K562 (cell line): Measurements from ENCODE around the gene LRRC7. TPM values are rescaled to one million over a fixed set of nuclear protein-coding genes. Genes with fewer than 3 reads are reported as not detected.

ENCODE experiments used
- ATAC-seq: fragments of 200-7000 bp; cut with Tn5 transposase; 3 replicates; pipeline ENCODE4 v1.9.1; 2020; ENCODE audit warnings: moderate library complexity
- BruUV-seq: library from RNA; stranded (reverse); fragments of 400-500 nt; replicated peaks from 2 replicates; lab custom pipeline; 2021; lab: Mats Ljungman, UMichigan
- CTCF ChIA-PET: fragments of 300-600 bp; formaldehyde crosslinking; extraction: SDS; loops from one replicate; lab custom pipeline; 2021; ENCODE audit warnings: low intra/inter-chr PET ratio; lab: Yijun Ruan, JAX
- POLR2A ChIA-PET: fragments of 300-600, 350-650 bp; sonication (Branson Sonifier 250); formaldehyde crosslinking; extraction: SDS; loops from one replicate; lab custom pipeline; 2021; ENCODE audit warnings: antibody characterized with exemption, inconsistent platforms; lab: Yijun Ruan, JAX
- DNase-seq, 4 experiments: peaks; one replicate each; pipeline versions ENCODE4 v3.0.0 to v3.0.0-alpha.2; 2011 to 2018; ENCODE audit warnings: low spot score in 3 of 4, mixed read lengths in 3 of 4; ENCODE audit errors: extremely low read depth in 1 of 4
- FAIRE-seq: peaks from 2 replicates; lab custom pipeline; 2011; peaks lifted over from hg19 to GRCh38; lab: Jason Lieb, UNC
- H2AFZ ChIP-seq: 2 replicates; pipeline ENCODE4 v1.6.0; 2011; ENCODE audit warnings: low read depth, low read length, control low read depth, inconsistent platforms
- H3K27ac ChIP-seq: fragments of 200-600 bp; 3 replicates; pipeline ENCODE4 v1.8.0; 2011; ENCODE audit warnings: low read depth, mild to moderate bottlenecking, control low read depth, inconsistent platforms, low read length, moderate library complexity, mixed read lengths; ENCODE audit errors: extremely low read depth
- H3K27me3 ChIP-seq, 2 experiments: fragments of 300-600 bp in 1 of 2; 2 replicates in 1 of 2; 3 replicates in 1 of 2; pipeline versions ENCODE4 v1.6.0 to v1.8.0; 2011; ENCODE audit warnings: inconsistent platforms in 2 of 2, low read length in 2 of 2, mild to moderate bottlenecking in 1 of 2, mixed read lengths in 1 of 2, moderate library complexity in 1 of 2; ENCODE audit not compliant: control insufficient read depth in 2 of 2, insufficient read depth in 2 of 2
- H3K36me3 ChIP-seq: fragments of 300-600 bp; 3 replicates; pipeline ENCODE4 v1.8.0; 2011; ENCODE audit warnings: mild to moderate bottlenecking, low read length, inconsistent platforms; ENCODE audit not compliant: control insufficient read depth, insufficient read depth
- H3K4me1 ChIP-seq, 2 experiments: fragments of 200-600 bp in 1 of 2; replicated peaks in 1 of 2; 2 replicates in 1 of 2; 3 replicates in 1 of 2; pipeline versions ENCODE4 v1.5.1 to v1.8.0; 2011; ENCODE audit warnings: inconsistent platforms in 2 of 2, low read length in 2 of 2, mild to moderate bottlenecking in 1 of 2, mixed read lengths in 1 of 2, moderate library complexity in 1 of 2; ENCODE audit not compliant: control insufficient read depth in 2 of 2, insufficient read depth in 2 of 2
- H3K4me2 ChIP-seq: 2 replicates; pipeline ENCODE4 v1.6.1; 2011; ENCODE audit warnings: low read length, control low read depth, inconsistent platforms, mixed read lengths; ENCODE audit not compliant: insufficient read depth
- H3K4me3 ChIP-seq: fragments of 200-600 bp; sonication (generic), shearing (Covaris generic); 2 replicates; pipeline ENCODE4 v1.5.1; 2016; ENCODE audit warnings: control low read depth, inconsistent platforms
- H3K79me2 ChIP-seq: fragments of 200-600 bp; 3 replicates; pipeline ENCODE4 v1.8.0; 2011; ENCODE audit warnings: low read length, inconsistent platforms; ENCODE audit not compliant: control insufficient read depth, insufficient read depth
- H3K9ac ChIP-seq, 2 experiments: 2 replicates each; pipeline versions ENCODE4 v1.6.0 to v1.6.1; 2011; ENCODE audit warnings: low read depth in 2 of 2, low read length in 2 of 2, control low read depth in 1 of 2, inconsistent platforms in 1 of 2, mild to moderate bottlenecking in 1 of 2, mixed read lengths in 1 of 2; ENCODE audit not compliant: insufficient read depth in 1 of 2
- H3K9me1 ChIP-seq: one replicate; pipeline ENCODE4 v1.6.0; 2011; ENCODE audit warnings: inconsistent platforms, mild to moderate bottlenecking, low read length, moderate library complexity; ENCODE audit not compliant: control insufficient read depth, insufficient read depth
- H3K9me3 ChIP-seq: replicated peaks from 2 replicates; pipeline ENCODE4 v1.5.1; 2011; ENCODE audit warnings: low read depth, low read length, inconsistent platforms; ENCODE audit not compliant: control insufficient read depth, insufficient read depth
- H4K20me1 ChIP-seq: replicated peaks from 2 replicates; pipeline ENCODE4 v1.6.1; 2011; ENCODE audit warnings: low read length, inconsistent platforms, mixed read lengths; ENCODE audit not compliant: control insufficient read depth, insufficient read depth
- ARID2 ChIP-seq: fragments of 450-650 bp; IDR thresholded peaks from 2 replicates; pipeline ENCODE4 v1.6.1; 2017; ENCODE audit warnings: antibody characterized with exemption, mild to moderate bottlenecking
- ATF4 ChIP-seq: fragments of 450-650 bp; formaldehyde crosslinking; IDR thresholded peaks from 2 replicates; pipeline ENCODE4 v1.4.0; 2022; ENCODE audit warnings: mild to moderate bottlenecking, moderate library complexity
- CBFA2T3 ChIP-seq: fragments of 450-650 bp; IDR thresholded peaks from 2 replicates; pipeline ENCODE4 v1.6.1; 2017
- CEBPB ChIP-seq: fragments of 450-650 bp; IDR thresholded peaks from 2 replicates; pipeline ENCODE4 v1.6.1; 2016; ENCODE audit warnings: missing genetic modification characterization, missing compliant biosample characterization
- CLOCK ChIP-seq: fragments of 250-450 bp; sonication (Bioruptor Pico); IDR thresholded peaks from 2 replicates; pipeline ENCODE4 v1.4.0; 2020; ENCODE audit warnings: mild to moderate bottlenecking, moderate library complexity, borderline replicate concordance
- COPS2 ChIP-seq: fragments of 450-650 bp; conservative IDR thresholded peaks from 2 replicates; pipeline ENCODE4 v1.6.1; 2016; ENCODE audit warnings: mild to moderate bottlenecking, moderate library complexity
- FOXJ3 ChIP-seq: sonication (generic); formaldehyde crosslinking; IDR thresholded peaks from 2 replicates; pipeline ENCODE4 v1.4.0; 2020; ENCODE audit warnings: mild to moderate bottlenecking, missing genetic modification reagents
- ILF3 ChIP-seq: fragments of 450-650 bp; IDR thresholded peaks from 2 replicates; pipeline ENCODE4 v1.6.1; 2018; ENCODE audit warnings: antibody characterized with exemption, mild to moderate bottlenecking, moderate library complexity, borderline replicate concordance
- SIN3B ChIP-seq: fragments of 450-650 bp; IDR thresholded peaks from 2 replicates; pipeline ENCODE4 v1.6.1; 2017; ENCODE audit warnings: low read depth, mild to moderate bottlenecking, moderate library complexity
- SLC30A9 ChIP-seq: fragments of 250-450 bp; sonication (Bioruptor Pico); IDR thresholded peaks from 2 replicates; pipeline ENCODE4 v1.8.0; 2022; ENCODE audit warnings: mild to moderate bottlenecking, moderate library complexity
- ZBTB11 ChIP-seq, 3 experiments: fragments of 200-800 bp in 1 of 3; fragments of 250-450 bp in 1 of 3; fragments of 450-650 bp in 1 of 3; sonication (Bioruptor Pico) in 1 of 3; sonication (Bioruptor generic) in 1 of 3; formaldehyde crosslinking in 1 of 3; IDR thresholded peaks; 2 replicates each; pipeline versions ENCODE4 v1.6.1 to v1.8.0; 2016 to 2022; ENCODE audit warnings: mild to moderate bottlenecking in 2 of 3, missing genetic modification characterization in 2 of 3, missing compliant biosample characterization in 1 of 3, moderate library complexity in 1 of 3
- ZKSCAN1 ChIP-seq: fragments of 150-350 bp; IDR thresholded peaks from 2 replicates; pipeline ENCODE4 v1.6.1; 2016; ENCODE audit warnings: low read depth, low read length
- ZNF23 ChIP-seq: fragments of 250-450 bp; sonication (Bioruptor Pico); IDR thresholded peaks from 2 replicates; pipeline ENCODE4 v1.4.0; 2020; ENCODE audit warnings: mild to moderate bottlenecking
- ZNF507 ChIP-seq: conservative IDR thresholded peaks from 2 replicates; pipeline ENCODE4 v1.6.1; 2017; ENCODE audit warnings: missing genetic modification characterization, missing compliant biosample characterization
- ZNF561 ChIP-seq: fragments of 450-650 bp; formaldehyde crosslinking; conservative IDR thresholded peaks from 2 replicates; pipeline ENCODE4 v1.4.0; 2020; ENCODE audit warnings: mild to moderate bottlenecking, moderate library complexity
- ZNF695 ChIP-seq: fragments of 450-650 bp; formaldehyde crosslinking; IDR thresholded peaks from 2 replicates; pipeline ENCODE4 v1.4.0; 2020; ENCODE audit warnings: mild to moderate bottlenecking, moderate library complexity
- ZNF707 ChIP-seq: fragments of 250-450 bp; sonication (Bioruptor Pico); conservative IDR thresholded peaks from 2 replicates; pipeline ENCODE4 v1.8.0; 2022; ENCODE audit warnings: inconsistent platforms, mild to moderate bottlenecking, moderate library complexity
- ZSCAN32 ChIP-seq: fragments of 450-650 bp; formaldehyde crosslinking; IDR thresholded peaks from 2 replicates; pipeline ENCODE4 v1.4.0; 2020; ENCODE audit warnings: mild to moderate bottlenecking, moderate library complexity
- WGBS: fragments of 100-300 bp; shearing (Covaris generic); methylation state at CpG from one replicate; pipeline ENCODE4 v1.1.6; 2016; ENCODE audit warnings: low coverage, mixed read lengths; ENCODE audit not compliant: insufficient coverage; ENCODE audit errors: missing lambda C conversion rate; 5-methylcytosine and 5-hydroxymethylcytosine counted together
- in situ Hi-C: fragments of 300-500 bp; cut with MboI; formaldehyde crosslinking; loops from 4 replicates; pipeline ENCODE4 v1.15.0; 2018; ENCODE audit warnings: inconsistent platforms, mixed read lengths
- intact Hi-C: fragments of 100-400 bp; cut with micrococcal nuclease; formaldehyde crosslinking; loops from 2 replicates; pipeline ENCODE4 v1.14.2; 2022
- polyA plus RNA-seq, 8 experiments: library from polyadenylated mRNA; depleted of rRNA in 4 of 8; stranded (reverse) in 5 of 8; unstranded in 3 of 8; fragments of >200 nt; fragmentation: Nextera tagmentation in 2 of 8; fragmentation: Illumina TruSeq in 1 of 8; extraction: Ambion mirVana in 2 of 8; extraction: Trizol in 1 of 8; gene quantifications; 2 replicates each; pipeline versions ENCODE4 v1.2.1 to v1.2.3, GENCODE V29; 2011 to 2014; ENCODE audit warnings: inconsistent platforms in 1 of 8, missing spikeins in 1 of 8
- total RNA-seq, 7 experiments: library from RNA; depleted of rRNA in 6 of 7; stranded (reverse); fragments of >200 nt in 6 of 7; fragmentation: Illumina TruSeq in 2 of 7; extraction: Trizol in 2 of 7; gene quantifications; 2 replicates each; pipeline versions ENCODE4 v1.2.1 to v1.2.3, GENCODE V29; 2011 to 2021; ENCODE audit warnings: low replicate concordance in 1 of 7

The LRRC7 gene
- total and polyA plus RNA-seq, 9 of the 15 experiments (the other 6 are each of a cell fraction or from before 2014, with no cell fraction given): 0.09 to 0.94 (median 0.49) TPM

DNA sequence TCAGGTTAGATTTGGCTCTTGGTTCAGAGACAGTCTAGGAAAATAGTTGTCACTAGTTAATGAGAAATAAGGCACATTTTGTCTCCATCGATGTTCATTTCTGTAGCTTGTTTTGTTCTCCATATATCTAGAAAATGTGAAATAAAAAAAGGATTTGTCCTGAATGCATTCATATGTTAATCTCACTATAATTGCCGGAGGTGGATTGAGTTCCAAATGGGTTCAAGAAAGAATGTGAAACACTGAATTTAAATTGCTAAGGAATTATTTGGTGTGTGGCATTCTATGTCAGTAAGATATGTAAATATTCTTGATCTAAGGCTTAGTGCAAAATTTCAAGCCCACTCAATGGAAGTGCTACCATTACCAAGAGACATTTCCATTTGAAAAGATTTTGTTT, 176.7 kb downstream of the LRRC7 start:
- CTCF ChIA-PET: no interaction called here
- BruUV-seq: no TSS peak
- POLR2A ChIA-PET: no interaction called here
- Histone ChIP-seq H3K4me3 (no peak overlapping the region), H3K4me1 (no peaks in the 10 kb centered on the region), H3K27me3 (no peaks in the 10 kb centered on the region), H2AFZ (no peak overlapping the region), H4K20me1 (no peaks in the 10 kb centered on the region), H3K9ac (no peak overlapping the region), H3K4me2 (no peak overlapping the region), H3K27ac (no peak overlapping the region), H3K9me3 (no peaks in the 10 kb centered on the region), H3K36me3 (no peaks in the 10 kb centered on the region), H3K79me2 (no peaks in the 10 kb centered on the region), H3K9me1 (no peaks in the 10 kb centered on the region)
- no peak for FAIRE-seq
- ATAC-seq: no peak
- no peak for TF ChIP-seq CLOCK (CRISPR knock-in tag)
- no peak for TF ChIP-seq ZBTB11 (CRISPR knock-in tag; IDR thresholded peaks at IDR 0.05)
- no peak for TF ChIP-seq SIN3B
- no peak for TF ChIP-seq ZNF507 (tag)
- no peak for TF ChIP-seq COPS2
- no peak for TF ChIP-seq SLC30A9 (CRISPR knock-in tag)
- no peak for TF ChIP-seq ZNF695 (CRISPR knock-in tag)
- no peak for TF ChIP-seq CBFA2T3
- no peak for TF ChIP-seq ZNF23
- no peak for TF ChIP-seq ZNF561 (CRISPR knock-in tag)
- TF ChIP-seq ATF4: no peak
- TF ChIP-seq ILF3: no peak
- no peak for TF ChIP-seq ZSCAN32 (CRISPR knock-in tag)
- TF ChIP-seq ZKSCAN1: no peak
- no peak for TF ChIP-seq ZNF707 (CRISPR knock-in tag)
- TF ChIP-seq ARID2: no peak
- TF ChIP-seq FOXJ3 (CRISPR knock-in tag): no peak
- no peak for TF ChIP-seq CEBPB
- intact Hi-C loops: no loop called here
- in situ Hi-C loops: loop anchor here (25.0 kb wide), 2 partner anchors 1282 to 1632 kb away; no protein-coding TSS in a partner anchor
- WGBS: 0% methylated on average over 2 of the region's 2 CpGs
- DNase-seq: no peak
